SKM-1 (cell line): Measurements from ENCODE around the gene KIAA0753.
A peak's percentile ranks its signal among the peaks of the same experiment; 100 is the strongest.

Experiments
- DNase-seq: peaks from one replicate; lab custom pipeline; 2025; ENCODE audit not compliant: unreplicated experiment; lab: John Stamatoyannopoulos, UW

The KIAA0753 gene

DNA sequence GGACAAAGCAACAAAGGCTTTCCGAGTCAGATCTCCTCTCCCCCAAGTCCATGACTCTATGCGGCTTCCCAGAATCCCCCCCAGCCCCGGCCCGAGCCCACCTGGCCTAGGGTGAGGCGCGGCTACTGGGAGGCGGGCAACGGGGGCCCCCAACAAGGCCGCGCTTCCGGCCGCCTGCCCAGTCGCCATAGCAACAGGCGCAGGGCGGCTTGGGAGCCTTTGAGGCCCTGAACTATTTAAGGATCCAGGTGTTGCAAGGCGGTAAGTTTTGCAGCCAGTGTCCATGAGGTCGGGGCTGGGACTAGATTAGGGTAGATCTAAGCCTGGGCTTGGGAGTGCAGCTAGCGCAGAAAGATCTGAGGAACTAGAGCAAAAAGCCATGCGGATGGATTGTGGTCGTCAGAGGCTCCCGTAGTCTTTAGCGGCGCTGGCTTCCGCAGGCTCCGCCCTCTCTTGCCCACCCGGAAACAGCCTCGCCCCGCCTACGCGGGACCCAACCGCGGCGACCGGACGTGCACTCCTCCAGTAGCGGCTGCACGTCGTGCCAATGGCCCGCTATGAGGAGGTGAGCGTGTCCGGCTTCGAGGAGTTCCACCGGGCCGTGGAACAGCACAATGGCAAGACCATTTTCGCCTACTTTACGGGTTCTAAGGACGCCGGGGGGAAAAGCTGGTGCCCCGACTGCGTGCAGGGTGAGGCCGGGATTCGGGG, at the start of gene KIAA0753, which contains the start of gene TXNDC17:
Gene KIAA0753, minus strand, starts transcription at position 176 of the 711 bp plus-strand sequence. CDS start 5,608 bp downstream, outside the sequence.
Gene TXNDC17, plus strand, starts transcription at position 525 of the 711 bp plus-strand sequence. Its CDS starts 23 bp downstream, at position 548.
- peak; percentile 44 for DNase-seq

DNA sequence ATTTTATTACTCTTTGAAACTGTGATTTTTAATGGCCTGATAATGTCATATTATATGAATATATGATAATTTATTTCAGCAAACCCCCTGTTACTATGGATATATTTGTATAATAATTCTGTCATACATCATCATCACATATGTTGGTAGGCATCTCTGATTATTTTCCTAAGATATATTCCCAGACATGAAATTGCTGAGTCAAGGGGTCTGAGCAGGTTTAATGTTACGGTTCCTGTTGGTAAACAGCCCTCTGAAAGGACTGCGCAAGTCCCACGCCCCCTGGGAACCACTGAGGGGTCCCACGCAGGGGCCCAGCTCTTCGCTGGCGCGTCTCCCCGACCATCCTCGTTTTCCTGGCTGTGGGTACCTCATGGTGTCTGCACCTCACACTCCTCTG, 48.4 kb upstream of the KIAA0753 start:
- no peak for DNase-seq

DNA sequence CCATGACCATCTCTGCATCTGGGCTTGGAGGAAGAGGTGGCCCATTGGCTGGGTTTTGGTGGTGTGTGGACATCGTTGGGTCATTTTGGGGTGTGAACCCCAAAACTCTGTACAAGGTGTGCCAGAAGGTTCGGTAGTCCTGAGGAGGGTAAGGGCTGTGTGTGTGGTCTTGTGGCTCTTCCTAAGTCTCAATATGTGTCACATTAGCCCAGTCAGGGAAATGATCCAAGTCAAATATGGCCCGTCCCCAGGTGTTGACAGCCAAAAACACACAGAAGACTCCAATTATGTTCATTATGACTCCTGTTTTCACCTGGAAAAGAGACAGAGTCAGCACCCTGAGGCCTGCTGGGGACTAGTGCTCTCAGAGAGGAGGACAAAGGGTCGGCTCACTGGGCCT, 45.5 kb upstream of the KIAA0753 start:
- no peak for DNase-seq

DNA sequence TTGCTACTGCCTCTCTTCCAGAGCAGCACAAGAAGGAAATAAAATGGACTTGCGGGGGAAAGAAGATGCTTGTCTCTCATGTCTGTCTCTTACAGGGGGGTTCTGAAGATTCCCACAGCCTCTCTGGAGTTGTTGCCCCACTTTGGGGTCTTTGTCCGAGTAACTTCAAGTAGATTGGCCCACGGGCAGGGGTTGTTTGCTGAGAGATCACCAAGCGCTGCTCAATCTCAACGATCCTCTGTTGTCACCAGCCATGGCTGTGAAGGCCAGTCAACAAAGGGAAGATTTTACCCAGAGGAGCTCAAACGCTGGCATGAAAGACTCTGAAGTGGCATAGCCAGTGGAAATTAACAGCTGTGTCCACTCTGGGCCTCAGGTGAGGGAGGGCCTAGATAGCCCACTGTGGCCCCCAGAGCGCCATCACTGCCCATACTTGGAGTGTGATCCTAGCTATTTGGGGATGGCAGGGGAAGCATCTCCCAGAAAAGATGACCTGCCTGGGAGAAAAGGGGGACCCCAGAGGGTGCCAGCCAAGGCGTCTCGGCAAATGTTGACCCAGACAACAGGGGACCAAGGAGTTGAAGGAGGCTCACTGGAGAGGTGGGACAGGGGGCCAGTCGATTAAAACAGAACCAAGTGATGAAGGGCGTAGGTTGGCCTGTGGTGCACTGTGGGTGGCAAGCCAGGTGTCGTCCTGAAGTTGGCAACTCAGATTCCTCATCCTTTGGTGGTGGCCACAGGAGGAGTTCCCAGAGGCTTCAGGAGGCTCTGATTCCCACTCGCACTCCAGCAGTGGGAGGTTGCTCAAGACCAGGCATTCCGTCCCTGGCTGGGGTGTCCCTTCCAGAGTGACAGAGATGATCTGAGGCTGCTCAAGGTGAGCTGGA, 44.6 kb upstream of the KIAA0753 start:
- no peak for DNase-seq

DNA sequence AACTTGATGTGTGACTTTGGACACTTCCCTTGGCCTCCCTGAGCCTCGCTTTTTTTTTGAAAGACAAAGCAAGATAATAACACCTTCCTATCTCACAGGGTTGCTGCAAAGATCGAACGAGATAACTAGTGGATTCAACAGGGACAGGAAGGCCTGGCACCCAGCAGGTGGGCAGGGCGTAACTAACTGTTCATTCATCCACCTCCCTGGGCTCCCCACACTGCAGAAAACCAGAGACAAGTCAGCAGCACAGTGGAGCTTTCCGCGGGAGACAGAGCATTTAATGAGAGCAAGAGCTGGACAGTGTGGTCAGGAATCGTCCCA, 43.9 kb upstream of the KIAA0753 start:
- no peak for DNase-seq

DNA sequence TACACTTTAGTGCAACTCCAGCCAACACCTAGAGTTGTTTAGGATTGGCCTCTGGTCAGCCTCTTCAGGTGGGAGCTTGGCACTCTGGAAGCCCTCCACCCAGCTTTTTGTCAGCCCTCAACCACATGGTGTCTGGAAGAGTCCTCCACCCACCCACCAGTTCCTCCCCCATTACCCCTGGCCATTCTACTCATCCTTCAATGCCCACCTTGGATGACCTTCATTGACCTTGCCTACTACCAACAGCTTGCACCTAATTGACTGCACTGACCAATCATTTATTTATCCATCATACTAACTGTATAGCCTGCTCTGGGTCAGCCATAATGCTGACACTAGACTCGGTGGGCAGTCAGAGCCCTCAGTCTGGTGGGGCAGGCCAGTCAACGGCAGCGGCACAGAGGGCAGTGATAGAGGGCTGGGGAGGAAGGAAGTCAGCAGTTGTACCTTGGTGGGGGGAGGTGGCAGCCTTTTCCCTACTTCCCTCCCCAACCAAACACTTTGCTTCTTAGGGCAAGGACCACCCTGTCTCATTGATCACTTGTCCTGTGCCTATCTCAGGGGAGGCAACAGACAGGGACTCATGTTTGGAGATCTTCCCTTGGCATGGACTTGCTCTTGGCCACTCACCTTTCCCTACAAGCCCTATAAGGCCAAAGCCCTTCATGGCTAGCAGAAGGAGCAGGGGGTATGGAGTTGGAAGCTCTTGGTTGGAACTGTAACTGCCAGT, 43.4 kb upstream of the KIAA0753 start:
- no peak for DNase-seq

DNA sequence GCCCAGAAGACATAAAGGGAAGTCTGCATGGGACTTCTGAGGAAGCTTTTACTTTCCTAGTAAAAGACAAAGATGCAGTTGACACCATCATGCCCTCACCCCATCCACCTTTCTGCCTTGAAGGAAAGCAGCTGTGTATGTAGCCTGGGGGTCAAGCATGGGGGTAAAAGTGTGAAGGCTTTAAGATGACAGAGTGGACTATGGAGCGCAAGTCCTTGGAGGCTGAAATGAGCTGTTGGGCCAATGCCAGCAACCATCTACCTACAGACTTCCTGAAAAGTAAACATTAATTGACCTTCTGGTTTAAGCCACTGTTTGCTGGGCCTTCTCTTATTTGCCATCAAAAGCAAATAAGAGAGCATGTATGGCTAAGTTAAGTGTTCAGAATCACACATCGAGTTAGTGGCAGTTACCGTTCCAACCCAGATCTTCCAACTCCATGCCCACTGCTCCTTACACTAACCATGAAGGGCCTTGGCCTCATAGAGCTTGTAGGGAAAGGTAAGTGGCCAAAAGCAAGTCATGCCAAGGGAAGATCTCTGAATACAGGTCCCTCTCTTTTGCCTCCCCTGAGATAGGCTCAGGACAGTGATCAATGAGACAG, 42.7 kb upstream of the KIAA0753 start:
- no peak for DNase-seq

DNA sequence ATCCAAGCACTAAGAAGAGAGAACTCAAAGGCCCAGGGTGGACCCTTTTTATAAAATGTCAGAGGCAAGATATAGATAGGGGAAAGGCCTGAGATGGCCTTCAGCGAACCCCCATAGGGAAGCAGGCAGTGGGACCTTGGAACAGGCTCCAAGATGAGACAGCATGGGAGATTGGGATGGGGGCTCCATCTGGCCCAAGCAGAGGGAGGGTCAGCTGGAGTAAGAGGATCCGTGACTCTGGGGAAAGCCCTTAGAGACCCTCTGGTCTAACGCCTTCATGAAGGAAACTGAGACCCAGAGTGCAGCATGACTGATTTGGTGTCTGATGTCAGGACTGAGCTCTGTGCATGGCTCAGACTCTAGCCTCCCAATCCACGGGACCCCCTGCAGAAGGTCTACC, 41.8 kb upstream of the KIAA0753 start:
- no peak for DNase-seq

DNA sequence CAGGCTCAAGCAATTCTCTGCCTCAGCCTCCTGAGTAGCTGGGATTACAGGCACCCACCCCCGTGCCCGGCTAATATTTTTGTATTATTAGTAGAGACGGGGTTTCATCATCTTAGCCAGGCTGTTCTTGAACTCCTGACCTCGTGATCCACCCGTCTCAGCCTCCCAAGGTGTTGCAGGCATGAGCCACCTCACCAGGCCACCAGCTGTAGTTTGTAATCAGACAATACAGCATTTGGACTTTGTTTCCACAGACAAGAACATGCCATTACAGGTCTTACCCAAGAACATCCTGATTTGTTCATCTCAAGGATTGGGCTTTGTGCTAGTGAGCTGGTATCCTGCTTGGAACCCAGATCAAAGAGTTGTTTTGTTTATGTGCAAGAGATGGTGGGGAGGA, 41.2 kb upstream of the KIAA0753 start:
- no peak for DNase-seq

DNA sequence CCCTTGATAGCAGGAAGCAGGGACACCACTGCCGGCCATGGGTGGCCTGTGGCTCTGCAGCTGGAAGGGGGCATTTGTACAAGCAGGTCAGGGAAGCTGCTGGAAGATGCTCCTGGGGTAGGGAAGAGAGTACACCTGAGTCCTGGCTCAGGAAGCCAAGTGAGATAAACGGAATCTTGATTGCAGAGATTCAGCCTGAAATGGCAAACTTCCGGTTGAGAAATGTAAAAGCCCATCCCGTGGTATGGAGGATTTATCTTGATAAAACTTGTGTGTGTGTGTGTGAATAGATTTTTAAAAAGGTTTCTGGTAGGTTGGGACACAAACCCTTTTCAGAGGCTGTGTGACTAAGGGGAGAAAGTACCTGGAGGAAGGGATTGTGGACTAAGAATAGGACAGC, 40.7 kb upstream of the KIAA0753 start:
- DNase-seq: no peak

DNA sequence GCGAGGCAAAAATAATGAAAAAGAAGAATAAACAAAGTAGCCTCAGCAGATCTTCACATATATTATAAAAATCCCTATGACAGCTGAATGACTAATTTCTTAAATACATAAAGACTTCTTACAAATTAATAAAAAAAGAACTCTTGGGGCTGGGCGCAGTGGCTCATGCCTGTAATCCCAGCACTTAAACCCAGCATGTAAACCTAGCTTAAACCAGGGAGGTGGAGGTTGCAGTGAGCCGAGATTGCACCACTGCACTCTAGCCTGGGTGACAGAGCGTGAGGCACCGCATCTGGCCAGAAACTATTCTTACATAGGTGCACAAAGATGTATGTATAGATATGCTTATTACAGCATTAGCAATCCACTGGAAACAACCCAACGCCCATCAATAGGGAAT, 38.7 kb upstream of the KIAA0753 start:
- DNase-seq: no peak

DNA sequence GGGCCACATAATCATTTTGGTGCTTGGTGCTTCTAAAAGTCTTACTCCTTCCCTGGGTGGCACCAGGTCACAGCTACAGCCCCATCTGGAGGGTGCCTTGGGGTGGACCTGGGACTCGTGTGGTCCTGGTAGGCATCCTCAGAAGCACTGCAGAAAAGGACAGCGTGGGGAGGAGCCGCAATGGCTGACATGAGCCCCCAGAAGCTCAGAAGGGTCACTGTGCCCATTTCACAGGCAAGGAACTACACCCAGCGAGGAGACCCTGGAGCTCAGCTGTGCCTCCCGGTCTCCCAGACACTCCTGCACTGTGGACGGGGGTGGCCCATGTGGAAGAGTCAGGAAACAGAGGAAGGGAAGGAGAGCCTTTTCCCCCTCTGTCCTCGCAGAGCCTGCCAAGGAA, 37.4 kb upstream of the KIAA0753 start:
- DNase-seq: no peak

DNA sequence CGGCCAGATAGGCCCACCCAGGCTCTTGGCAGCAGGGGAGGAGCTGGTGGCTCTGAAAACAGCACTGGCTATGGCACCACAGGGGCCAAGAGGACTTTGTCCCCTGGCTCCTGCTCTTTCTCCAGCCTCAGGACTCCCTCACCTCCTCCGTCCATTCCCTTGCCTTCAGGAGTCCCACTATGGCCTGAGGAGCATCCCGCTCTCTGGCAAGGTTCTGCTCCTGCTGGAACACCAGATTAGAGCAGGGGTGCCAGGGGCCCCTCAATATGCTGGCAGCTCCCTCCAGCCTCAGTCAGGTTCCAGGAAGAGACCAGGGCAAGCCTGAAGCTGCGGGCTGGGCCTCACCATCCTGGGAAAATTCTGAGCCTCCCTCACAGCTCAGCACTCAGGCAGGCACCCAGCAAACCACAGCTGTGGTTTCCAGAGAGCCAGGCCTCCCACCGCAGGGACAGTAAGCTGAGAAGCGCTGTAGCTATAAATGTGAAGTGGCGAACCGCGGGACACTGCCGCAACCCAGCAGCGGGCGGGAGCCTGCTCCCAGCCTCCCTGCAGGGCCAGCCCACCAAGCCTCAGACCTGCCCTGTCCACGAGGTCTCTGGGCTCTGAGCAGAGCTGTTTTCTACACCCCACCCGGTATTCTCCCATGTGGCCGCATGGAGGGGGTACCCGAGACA, 36.8 kb upstream of the KIAA0753 start:
- no peak for DNase-seq

DNA sequence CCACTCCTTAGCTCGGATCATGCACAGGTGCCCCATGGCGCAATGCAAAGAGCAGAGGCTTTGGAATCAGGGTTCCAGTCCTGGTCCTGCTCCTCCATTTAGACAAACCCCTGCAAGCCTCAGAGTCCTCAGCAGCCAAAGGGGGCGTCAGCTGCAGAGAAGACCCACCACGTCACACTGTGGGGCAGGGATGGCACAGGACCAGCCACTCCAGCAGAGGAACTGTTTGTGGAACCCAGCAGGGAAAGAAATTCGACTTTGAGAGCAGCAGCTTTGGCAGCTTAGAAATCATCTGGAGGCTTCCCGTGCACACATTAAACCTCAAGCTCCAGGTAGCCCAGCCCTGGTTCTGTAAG, 36.3 kb upstream of the KIAA0753 start:
- no peak for DNase-seq

DNA sequence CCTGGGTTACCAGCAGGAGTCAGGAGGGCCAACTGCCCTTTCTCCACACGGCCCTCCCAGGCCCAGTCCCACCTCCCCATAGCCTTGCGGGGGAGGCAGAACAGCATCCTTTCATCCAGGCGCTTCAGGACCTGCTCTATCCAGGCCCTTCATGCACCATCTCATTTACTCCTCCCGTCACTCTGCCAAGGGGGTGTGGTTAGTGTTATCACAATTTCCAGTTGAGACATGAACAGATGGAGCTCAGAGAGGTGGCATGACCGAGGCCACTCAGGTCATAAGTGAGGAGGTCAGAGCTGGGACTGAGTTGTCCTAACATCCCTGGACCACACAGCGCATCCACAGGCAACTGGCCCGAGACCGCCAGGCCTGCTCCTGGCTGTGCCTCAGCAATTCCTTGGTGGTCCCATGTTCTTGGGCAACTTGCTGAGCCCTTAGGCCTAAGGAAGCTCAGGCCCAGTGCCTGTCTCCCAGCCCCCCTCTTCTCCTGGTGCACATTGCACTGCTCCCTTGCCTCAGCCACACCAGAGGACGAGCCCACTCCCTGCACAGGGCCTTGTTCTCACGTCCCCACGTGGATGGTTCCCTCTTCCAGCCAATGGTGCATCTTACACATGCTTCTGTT, 34.8 kb upstream of the KIAA0753 start:
- no peak for DNase-seq

DNA sequence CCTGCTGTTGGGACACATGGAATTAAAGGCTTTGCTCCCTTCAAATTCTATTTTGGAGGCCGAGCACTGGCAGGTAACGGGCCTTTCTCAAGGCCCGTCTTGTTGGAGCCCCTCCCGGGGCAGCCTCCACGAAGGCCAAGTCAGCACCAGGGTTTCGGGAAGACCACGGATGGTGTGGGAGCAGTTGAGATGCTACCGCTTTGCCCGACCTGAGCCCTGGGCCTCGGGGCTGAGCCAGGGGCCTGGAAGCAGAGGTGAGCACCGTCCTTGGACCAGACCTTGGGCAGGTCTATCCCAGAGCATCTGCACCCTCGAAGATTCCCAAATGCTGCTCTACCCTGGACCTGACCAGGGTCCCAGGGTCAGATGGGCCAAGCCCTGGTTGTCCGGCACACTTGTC, 34.1 kb upstream of the KIAA0753 start:
- DNase-seq: no peak

DNA sequence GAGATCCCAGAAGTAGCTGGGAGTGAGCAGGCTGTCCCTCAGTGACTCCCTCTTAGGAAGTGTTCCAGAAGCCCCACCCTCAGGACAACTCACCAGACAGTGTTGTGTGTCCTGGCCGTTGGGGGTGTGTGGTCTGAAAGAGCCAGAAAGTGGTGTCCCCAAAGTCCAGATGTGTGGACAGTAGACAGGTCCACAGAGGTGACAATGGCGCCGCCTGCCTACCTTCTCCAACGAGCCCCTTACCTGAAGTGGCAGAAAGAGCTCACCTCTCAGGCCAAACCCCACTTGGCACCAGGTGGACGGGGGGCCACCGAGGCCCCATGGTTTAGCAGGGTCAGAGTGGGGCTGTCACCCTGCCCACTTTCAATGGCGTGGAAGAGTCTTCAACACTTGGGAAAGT, 30.9 kb upstream of the KIAA0753 start:
- DNase-seq: no peak

DNA sequence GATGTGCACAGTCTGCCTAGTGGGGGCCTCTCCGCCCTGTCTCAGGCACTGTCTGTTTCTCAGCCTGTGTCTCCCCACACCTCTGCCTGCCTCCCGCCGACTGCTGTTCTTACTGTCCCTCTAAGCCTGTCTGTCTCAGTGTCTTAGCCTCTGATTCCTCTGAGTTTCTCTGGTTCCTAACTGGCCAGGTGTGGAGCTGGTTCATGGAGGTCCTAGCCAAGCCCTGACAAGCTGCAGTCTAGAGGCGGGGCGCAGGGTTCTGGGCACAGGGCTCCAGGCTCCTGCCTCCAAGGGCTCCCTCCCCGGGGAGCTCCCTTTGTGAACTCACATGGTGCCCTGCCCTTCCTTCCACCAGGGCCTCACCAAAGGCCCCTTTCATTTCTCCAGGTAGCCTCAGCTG, 30.5 kb upstream of the KIAA0753 start:
- DNase-seq: no peak

DNA sequence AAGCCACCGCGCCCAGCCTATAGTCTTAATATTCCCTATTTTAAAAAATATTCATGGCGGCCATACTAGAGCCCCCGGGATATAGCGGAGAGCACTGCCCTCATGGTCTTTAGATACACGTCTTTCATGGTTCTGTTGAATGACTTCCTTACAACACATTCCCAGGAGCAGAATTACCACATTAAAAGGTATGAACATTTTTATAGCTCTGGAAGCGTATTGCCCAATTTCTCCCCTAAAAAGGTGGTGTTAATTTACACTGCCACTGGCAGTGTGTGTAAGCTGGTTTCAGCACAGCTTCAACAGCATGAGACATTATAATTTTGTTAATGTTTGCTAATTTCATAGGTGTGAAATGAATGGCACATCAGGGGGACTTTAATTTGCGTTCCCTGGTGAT, 30.1 kb upstream of the KIAA0753 start:
- no peak for DNase-seq

DNA sequence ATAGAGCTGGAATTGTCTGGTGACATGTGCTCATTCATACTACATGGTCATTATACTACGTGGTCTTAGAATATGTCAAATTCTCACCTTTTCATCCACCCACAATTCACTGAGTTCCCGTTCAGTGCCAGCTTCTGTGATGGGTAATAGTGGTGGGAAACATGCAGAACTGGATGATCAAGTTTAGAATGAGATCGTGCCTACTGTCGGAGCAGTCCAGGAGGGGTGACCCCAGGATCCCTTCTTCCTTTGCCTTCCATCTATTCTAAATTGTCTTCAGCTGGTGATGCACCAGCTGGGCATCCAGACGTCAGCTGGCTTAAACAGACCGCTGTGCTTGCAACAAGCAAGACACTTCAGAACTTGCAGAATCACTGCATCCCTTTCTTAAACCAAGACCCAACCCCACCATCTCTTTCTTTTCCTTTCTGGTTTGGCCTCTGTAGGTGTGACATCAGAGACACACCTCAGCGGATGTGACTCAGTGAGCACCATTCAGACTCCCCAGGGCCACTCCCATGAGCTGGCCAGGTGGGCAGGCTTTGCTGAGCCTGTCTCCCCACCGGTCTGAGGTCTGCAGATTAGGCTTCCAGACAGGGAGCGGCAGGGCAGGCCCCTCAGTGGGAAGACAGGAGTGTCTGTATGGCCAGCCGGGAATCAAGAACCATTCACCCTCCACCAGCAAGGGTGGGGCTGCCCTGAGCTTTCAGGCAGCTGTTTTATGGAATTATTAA, 29.1 kb upstream of the KIAA0753 start:
- no peak for DNase-seq
